Calu3 (cell line): ENCODE results near the gene PTGFRN. TPM values are rescaled to one million over a fixed set of nuclear protein-coding genes. Genes with fewer than 3 reads are reported as not detected.

Experiments
- BruUV-seq: library from RNA; stranded (reverse); fragments of 400-500 nt; replicated peaks from 2 replicates; lab custom pipeline; 2021; lab: Mats Ljungman, UMichigan
- CTCF ChIA-PET: fragments of 300-600 bp; sonication (Branson Sonifier 250); formaldehyde crosslinking; loops from one replicate; lab custom pipeline; 2022; ENCODE audit warnings: antibody characterized with exemption; lab: Charles Lee
- DNase-seq: peaks from one replicate; pipeline ENCODE4 v3.0.0; 2022
- H3K27ac Mint-ChIP-seq: one replicate; pipeline ENCODE4 v1.8.0; 2022; ENCODE audit warnings: mixed read lengths; ENCODE audit not compliant: unreplicated experiment
- H3K27me3 Mint-ChIP-seq: one replicate; pipeline ENCODE4 v1.8.0; 2022; ENCODE audit warnings: mixed read lengths; ENCODE audit not compliant: unreplicated experiment
- H3K36me3 Mint-ChIP-seq: one replicate; pipeline ENCODE4 v1.8.0; 2022; ENCODE audit warnings: mild to moderate bottlenecking, moderate library complexity, mixed read lengths; ENCODE audit not compliant: insufficient read depth, unreplicated experiment
- H3K4me1 Mint-ChIP-seq: one replicate; pipeline ENCODE4 v1.8.0; 2022; ENCODE audit warnings: mild to moderate bottlenecking, low read depth, mixed read lengths; ENCODE audit not compliant: unreplicated experiment
- H3K4me3 Mint-ChIP-seq: one replicate; pipeline ENCODE4 v1.8.0; 2022; ENCODE audit warnings: mild to moderate bottlenecking, low read depth, moderate library complexity, mixed read lengths; ENCODE audit not compliant: unreplicated experiment
- H3K9me3 Mint-ChIP-seq: one replicate; pipeline ENCODE4 v1.8.0; 2022; ENCODE audit warnings: low read depth, mixed read lengths; ENCODE audit not compliant: unreplicated experiment
- CTCF ChIP-seq: fragments of 200-600 bp; IDR thresholded peaks from one replicate; pipeline ENCODE4 v1.8.0; 2022; ENCODE audit warnings: antibody characterized with exemption; ENCODE audit not compliant: unreplicated experiment
- intact Hi-C: fragments of 100-400 bp; cut with micrococcal nuclease; formaldehyde crosslinking; loops from one replicate; pipeline ENCODE4 v1.10.0; 2022; ENCODE audit not compliant: unreplicated experiment
- total RNA-seq: library from RNA; stranded (reverse); gene quantifications from 2 replicates; pipeline ENCODE4 v1.2.3, GENCODE V29; 2022

PTGFRN gene
- total RNA-seq, 1 experiment from 2014 or later: 44.6 TPM

- H3K4me1 Mint-ChIP-seq: no peaks in the 10 kb centered on the region
- BruUV-seq: no TSS peak
- H3K4me3 Mint-ChIP-seq: no peak overlapping the region
- H3K27me3 Mint-ChIP-seq: no peaks in the 10 kb centered on the region
- DNase-seq: no peak
- H3K27ac Mint-ChIP-seq: no peak overlapping the region
- no peak for TF ChIP-seq CTCF
- CTCF ChIA-PET: no interaction called here
- no peaks in the 10 kb centered on the region for H3K9me3 Mint-ChIP-seq
- intact Hi-C loops: no loop called here
- H3K36me3 Mint-ChIP-seq: no peaks in the 10 kb centered on the region
Measured at GRCh38 chr1:116951200-116951935, 41.7 kb downstream of the PTGFRN start.

GRCh38 chr1:116952738-116953275 is 43.1 kb downstream of the PTGFRN start:
- H3K36me3 Mint-ChIP-seq: no peaks in the 10 kb centered on the region
- H3K4me3 Mint-ChIP-seq: no peak overlapping the region
- no peaks in the 10 kb centered on the region for H3K27me3 Mint-ChIP-seq
- CTCF ChIA-PET: no interaction called here
- H3K27ac Mint-ChIP-seq: no peak overlapping the region
- no peaks in the 10 kb centered on the region for H3K4me1 Mint-ChIP-seq
- BruUV-seq: no TSS peak
- TF ChIP-seq CTCF: no peak
- intact Hi-C loops: no loop called here
- H3K9me3 Mint-ChIP-seq: no peaks in the 10 kb centered on the region
- DNase-seq: no peak

- intact Hi-C loops: no loop called here
- BruUV-seq: no TSS peak
- H3K36me3 Mint-ChIP-seq: no peaks in the 10 kb centered on the region
- H3K4me3 Mint-ChIP-seq: no peak overlapping the region
- no peak for TF ChIP-seq CTCF
- no peaks in the 10 kb centered on the region for H3K4me1 Mint-ChIP-seq
- no peaks in the 10 kb centered on the region for H3K9me3 Mint-ChIP-seq
- no peak overlapping the region for H3K27ac Mint-ChIP-seq
- CTCF ChIA-PET: interaction anchor here (0.6 kb wide), 1 partner anchor 70 kb away, joined by 5 read pairs; no protein-coding TSS in a partner anchor
- no peak for DNase-seq
- H3K27me3 Mint-ChIP-seq: no peaks in the 10 kb centered on the region
Measured at GRCh38 chr1:116954440-116954839, 44.7 kb downstream of the PTGFRN start.

DNA sequence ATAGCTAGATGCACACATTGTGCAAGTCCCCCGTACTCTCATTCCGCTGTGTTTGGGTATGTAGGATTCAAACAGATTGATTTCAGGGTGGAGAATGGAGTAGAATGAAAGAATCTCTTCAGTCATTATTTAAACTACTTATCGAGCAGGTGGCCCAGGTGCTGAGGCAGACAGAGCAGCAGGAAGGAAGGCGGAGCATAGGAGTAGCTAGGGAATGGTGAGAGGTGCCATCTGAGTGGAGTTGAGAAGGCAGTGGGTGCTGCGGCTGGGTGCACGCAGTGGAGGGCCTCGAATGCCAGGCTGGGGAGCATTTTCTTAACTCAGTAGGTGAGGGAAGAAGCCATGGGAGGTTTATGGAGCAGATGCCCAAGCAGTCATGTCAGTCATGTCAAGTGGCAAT is 46.7 kb downstream of the PTGFRN start:
- H3K27ac Mint-ChIP-seq: no peak overlapping the region
- H3K27me3 Mint-ChIP-seq: no peaks in the 10 kb centered on the region
- DNase-seq: no peak
- H3K9me3 Mint-ChIP-seq: no peaks in the 10 kb centered on the region
- no TSS peak for BruUV-seq
- TF ChIP-seq CTCF: no peak
- intact Hi-C loops: no loop called here
- CTCF ChIA-PET: no interaction called here
- H3K4me3 Mint-ChIP-seq: no peak overlapping the region
- no peaks in the 10 kb centered on the region for H3K36me3 Mint-ChIP-seq
- H3K4me1 Mint-ChIP-seq: no peaks in the 10 kb centered on the region
